RWPE2 (cell line): ENCODE results near the gene HM13.
"Not testable (repeated sequence)": the region's sequence is repeated elsewhere in the genome, so short reads cannot be mapped to it uniquely, and the experiment has no call there.

Source experiments
- ATAC-seq: fragments of 200-7000 bp; cut with Tn5 transposase; 3 replicates; pipeline ENCODE4 v1.9.1; 2021; ENCODE audit warnings: low read depth
- DNase-seq: peaks from one replicate; pipeline ENCODE4 v3.0.0-alpha.2; 2020; ENCODE audit warnings: low spot score
- H3K27ac ChIP-seq: fragments of 450-650 bp; 2 replicates; pipeline ENCODE4 v1.5.1; 2017; ENCODE audit warnings: mild to moderate bottlenecking; ENCODE audit not compliant: poor library complexity, severe bottlenecking
- H3K27me3 ChIP-seq: fragments of 250-450 bp; sonication (Bioruptor Pico); 2 replicates; pipeline ENCODE4 v1.5.1; 2021; ENCODE audit warnings: mild to moderate bottlenecking, moderate library complexity; ENCODE audit not compliant: insufficient read depth, poor library complexity, severe bottlenecking
- H3K36me3 ChIP-seq: fragments of 250-450 bp; sonication (Bioruptor Pico); 2 replicates; pipeline ENCODE4 v1.5.1; 2020; ENCODE audit warnings: low read depth, mild to moderate bottlenecking, moderate library complexity
- H3K4me1 ChIP-seq: fragments of 250-450 bp; sonication (Bioruptor Pico); 2 replicates; pipeline ENCODE4 v1.5.1; 2021; ENCODE audit warnings: mild to moderate bottlenecking, moderate library complexity; ENCODE audit not compliant: insufficient read depth, poor library complexity, severe bottlenecking
- H3K4me3 ChIP-seq: fragments of 250-450 bp; sonication (Bioruptor Pico); 2 replicates; pipeline ENCODE4 v1.5.1; 2021; ENCODE audit warnings: mild to moderate bottlenecking, moderate library complexity; ENCODE audit not compliant: severe bottlenecking
- H3K9me3 ChIP-seq: fragments of 250-450 bp; sonication (Bioruptor Pico); 2 replicates; pipeline ENCODE4 v1.5.1; 2021; ENCODE audit warnings: mild to moderate bottlenecking, moderate library complexity; ENCODE audit not compliant: severe bottlenecking
- TF ChIP-seq, protein P1 (sequence below): fragments of 450-650 bp; IDR thresholded peaks from one replicate; pipeline ENCODE4 v1.5.1; 2017; ENCODE audit warnings: mild to moderate bottlenecking, moderate library complexity; ENCODE audit not compliant: poor library complexity, severe bottlenecking

HM13 gene

DNA sequence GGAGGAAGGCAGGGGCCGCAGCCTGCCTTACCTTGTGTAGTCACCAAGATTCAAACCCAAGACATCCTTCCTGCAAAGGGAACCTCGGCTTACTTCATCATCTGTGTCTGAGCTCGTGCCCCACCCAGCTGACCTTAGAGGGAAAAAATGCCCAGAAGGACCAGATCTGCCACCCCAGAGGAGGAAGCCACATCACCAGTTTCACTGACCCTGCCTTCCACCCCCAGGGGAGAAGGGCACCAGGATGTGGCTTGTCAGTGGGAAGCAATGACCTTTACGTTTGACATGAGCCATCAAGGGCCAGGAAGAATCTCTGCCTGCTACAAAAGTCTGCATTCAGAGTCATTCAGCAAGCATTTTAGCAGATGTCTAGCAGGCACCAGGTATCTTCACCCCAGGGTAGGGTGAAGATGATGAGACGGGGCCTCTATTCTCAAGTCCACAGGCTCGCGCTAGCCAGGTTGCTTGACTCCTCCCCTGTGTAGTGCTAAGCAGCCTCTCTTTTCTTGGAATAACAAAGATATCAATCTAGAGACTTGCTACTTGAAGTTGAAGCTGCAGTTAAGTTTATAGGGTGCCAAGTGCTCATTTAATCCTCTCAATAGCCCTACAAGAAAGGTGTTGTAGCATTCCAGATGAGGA is 28.1 kb downstream of the HM13 start:
- peak overlapping the region; percentile 60 for H3K27ac ChIP-seq
- H3K36me3 ChIP-seq = peaks cover 88% of the 10 kb centered on the region
- H3K27me3 ChIP-seq = no peaks in the 10 kb centered on the region
- no peak overlapping the region for H3K4me3 ChIP-seq
- DNase-seq = no peak
- TF ChIP-seq, protein P1, sequence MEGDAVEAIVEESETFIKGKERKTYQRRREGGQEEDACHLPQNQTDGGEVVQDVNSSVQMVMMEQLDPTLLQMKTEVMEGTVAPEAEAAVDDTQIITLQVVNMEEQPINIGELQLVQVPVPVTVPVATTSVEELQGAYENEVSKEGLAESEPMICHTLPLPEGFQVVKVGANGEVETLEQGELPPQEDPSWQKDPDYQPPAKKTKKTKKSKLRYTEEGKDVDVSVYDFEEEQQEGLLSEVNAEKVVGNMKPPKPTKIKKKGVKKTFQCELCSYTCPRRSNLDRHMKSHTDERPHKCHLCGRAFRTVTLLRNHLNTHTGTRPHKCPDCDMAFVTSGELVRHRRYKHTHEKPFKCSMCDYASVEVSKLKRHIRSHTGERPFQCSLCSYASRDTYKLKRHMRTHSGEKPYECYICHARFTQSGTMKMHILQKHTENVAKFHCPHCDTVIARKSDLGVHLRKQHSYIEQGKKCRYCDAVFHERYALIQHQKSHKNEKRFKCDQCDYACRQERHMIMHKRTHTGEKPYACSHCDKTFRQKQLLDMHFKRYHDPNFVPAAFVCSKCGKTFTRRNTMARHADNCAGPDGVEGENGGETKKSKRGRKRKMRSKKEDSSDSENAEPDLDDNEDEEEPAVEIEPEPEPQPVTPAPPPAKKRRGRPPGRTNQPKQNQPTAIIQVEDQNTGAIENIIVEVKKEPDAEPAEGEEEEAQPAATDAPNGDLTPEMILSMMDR = no peak
- H3K4me1 ChIP-seq = peaks cover 11% of the 10 kb centered on the region
- peak; percentile 8; the same call in 2 of the 3 replicates for ATAC-seq
- H3K9me3 ChIP-seq = no peaks in the 10 kb centered on the region

DNA sequence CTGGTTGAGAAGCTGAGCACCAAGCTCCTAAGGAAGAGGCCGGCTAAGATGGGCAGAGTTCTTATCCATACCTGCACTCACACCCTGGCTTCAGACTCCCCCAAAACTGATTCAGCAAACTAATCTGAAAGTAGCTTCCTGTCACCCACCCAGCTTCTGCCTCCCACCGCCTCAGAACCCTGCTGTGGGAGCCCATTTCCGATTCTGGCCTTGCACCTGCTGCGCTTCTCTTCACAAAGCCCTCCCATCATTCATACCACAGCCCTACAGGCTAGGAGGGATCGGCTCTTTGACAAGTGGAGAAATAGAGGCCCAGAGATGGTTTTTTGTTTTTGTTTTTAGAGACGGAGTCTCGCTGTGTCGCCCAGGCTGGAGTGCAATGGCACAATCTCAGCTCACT is 28.7 kb downstream of the HM13 start:
- H3K9me3 ChIP-seq = no peaks in the 10 kb centered on the region
- TF ChIP-seq, protein P1 = no peak
- no peak overlapping the region for H3K4me3 ChIP-seq
- DNase-seq = no peak
- H3K27ac ChIP-seq = peak overlapping the region; percentile 60
- H3K4me1 ChIP-seq = peaks cover 11% of the 10 kb centered on the region
- ATAC-seq = no peak
- no peaks in the 10 kb centered on the region for H3K27me3 ChIP-seq
- peaks cover 88% of the 10 kb centered on the region for H3K36me3 ChIP-seq

DNA sequence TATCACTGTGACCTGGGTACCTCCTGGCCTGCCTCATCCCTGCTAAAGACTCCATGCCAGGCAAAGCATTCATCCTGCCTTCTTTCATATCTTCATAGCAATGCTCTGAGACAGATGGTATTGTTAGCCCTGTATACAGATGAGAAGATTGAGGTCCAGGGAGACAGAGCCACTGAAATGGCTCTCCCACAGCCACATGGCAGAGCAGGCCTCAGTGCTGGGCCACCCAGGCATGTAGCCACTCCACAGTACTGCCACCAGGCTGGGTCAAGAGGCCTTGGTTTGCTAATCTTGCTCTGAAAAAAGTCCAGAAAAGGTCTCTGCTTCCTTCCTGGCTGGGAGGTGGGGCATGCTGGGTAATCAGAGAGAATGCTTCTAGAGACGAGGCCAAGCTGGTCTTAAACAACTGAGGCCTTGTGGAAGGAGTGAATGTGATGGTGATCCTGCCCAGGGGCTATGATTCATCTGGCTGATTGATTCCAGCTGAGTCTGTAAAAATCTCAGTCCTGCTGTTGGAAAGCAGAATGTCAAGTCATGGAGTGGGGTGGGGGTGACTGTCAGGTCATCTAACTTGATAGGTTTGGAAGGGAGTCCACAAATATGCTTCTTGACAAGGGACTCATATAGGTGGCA is 29.8 kb downstream of the HM13 start:
- TF ChIP-seq, protein P1 = no peak
- peak; percentile 15; the same call in 2 of the 3 replicates for ATAC-seq
- H3K36me3 ChIP-seq = peaks cover 88% of the 10 kb centered on the region
- no peak overlapping the region for H3K4me3 ChIP-seq
- H3K4me1 ChIP-seq = peaks cover 11% of the 10 kb centered on the region
- no peak for DNase-seq
- no peaks in the 10 kb centered on the region for H3K9me3 ChIP-seq
- peak overlapping the region; percentile 60 for H3K27ac ChIP-seq
- H3K27me3 ChIP-seq = no peaks in the 10 kb centered on the region

DNA sequence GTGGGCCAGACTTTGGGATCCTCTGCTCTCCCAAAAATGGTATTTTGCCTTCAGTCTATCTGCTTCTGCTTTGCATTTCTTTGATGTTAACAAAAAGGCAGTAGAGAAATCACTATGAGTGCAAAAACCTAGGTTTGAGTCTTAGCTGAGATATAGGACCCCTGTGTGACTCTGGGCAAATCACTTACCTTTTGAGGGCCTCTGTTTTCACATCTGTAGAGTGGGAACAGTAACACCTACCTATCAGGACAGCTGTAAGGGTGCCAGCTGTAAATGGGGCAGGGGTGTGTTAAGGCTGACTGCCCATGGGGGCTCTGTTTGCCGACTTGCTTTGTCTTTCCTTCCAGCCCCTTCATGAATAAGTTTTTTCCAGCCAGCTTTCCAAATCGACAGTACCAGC is 30.4 kb downstream of the HM13 start:
- TF ChIP-seq, protein P1 = no peak
- ATAC-seq (no peak), DNase-seq (no peak)
- peaks cover 11% of the 10 kb centered on the region for H3K4me1 ChIP-seq
- peaks cover 88% of the 10 kb centered on the region for H3K36me3 ChIP-seq
- no peaks in the 10 kb centered on the region for H3K9me3 ChIP-seq
- H3K4me3 ChIP-seq = no peak overlapping the region
- no peaks in the 10 kb centered on the region for H3K27me3 ChIP-seq
- H3K27ac ChIP-seq = peak overlapping the region; percentile 60

DNA sequence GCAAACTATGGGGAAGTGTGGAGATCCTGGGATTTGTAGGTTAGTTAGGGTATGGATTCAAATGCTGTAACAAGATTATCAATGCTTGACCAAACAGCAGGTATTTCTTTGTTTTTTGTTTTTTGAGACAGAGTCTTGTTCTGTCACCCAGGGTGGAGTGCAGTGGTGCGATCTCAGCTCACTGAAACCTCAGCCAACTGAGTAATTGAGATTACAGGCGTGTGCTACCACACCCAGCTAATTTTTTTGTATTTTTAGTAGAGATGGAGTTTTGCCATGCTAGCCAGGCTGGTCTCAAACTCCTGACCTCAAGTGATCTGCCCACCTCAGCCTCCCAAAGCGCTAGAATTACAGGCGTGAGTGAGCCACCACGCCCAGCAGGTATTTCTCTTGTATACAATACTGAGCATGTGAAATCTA is 31.4 kb downstream of the HM13 start:
- not testable (repeated sequence) for DNase-seq, ATAC-seq, H3K27me3 ChIP-seq, H3K4me3 ChIP-seq, H3K9me3 ChIP-seq
- H3K36me3 ChIP-seq = peaks cover 88% of the 10 kb centered on the region
- peaks cover 11% of the 10 kb centered on the region for H3K4me1 ChIP-seq
- H3K27ac ChIP-seq = peak overlapping the region; percentile 60
